GM18526 (cell line): ENCODE measurements around the gene ID3.

Experiments used
- POLR2A ChIP-seq: IDR thresholded peaks from 3 replicates; pipeline ENCODE4 v1.6.1; 2011; ENCODE audit not compliant: insufficient read length; ENCODE audit errors: extremely low read depth

Gene ID3

DNA sequence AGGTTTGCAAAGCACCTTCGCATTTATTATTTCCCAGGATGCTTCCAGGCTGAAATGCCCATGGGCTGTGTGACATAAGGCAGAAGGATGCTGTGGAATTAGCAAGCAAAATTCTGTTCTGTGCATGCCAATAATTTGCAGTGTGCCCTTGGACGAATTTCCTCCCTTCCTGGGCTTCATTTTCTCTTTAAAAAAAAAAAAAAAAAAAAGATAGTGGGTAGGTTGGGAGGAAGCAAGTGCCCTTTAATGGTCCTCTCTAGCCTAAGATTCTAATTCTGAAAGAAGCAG lies 2.5 kb upstream of the ID3 start:
- TF ChIP-seq POLR2A: no peak

DNA sequence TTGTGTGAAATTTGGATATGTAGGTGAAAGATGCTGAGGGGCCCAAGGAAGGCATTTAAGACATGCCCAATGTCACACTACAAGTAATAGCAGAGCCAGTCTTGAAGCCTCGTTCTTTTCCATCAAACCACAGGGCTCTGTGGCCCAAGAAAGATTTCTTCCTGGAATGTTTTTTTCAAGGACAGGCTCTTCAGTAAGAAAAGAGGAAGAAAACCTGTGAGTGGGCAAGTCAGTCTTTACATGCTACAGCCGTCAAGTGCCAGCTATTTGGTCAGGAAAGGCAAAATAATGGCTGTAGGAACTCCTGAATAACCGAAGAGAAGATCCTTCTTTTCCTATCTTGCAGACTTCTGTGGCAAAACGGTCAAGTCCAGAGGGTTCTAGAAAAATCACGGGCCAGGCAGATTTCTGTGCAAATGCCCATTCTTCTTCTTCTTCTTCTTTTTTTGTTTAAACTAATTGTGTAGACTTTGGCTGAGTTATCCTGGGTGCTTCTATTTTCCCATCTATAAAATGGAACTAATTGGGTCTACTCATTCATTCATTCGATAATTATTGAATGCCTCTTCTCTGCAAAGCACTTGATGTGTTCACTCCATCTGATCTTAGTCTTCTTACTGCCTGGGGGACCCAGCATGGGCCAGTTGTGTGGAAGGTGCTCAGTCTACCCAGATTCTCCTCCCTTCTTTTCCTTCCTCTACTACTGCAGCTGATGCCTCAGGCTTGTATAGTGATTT lies 1.9 kb upstream of the ID3 start:
- TF ChIP-seq POLR2A: no peak

GRCh38 chr1:23559985-23560741 lies 862 bp upstream of the ID3 start:
- no peak for TF ChIP-seq POLR2A

DNA sequence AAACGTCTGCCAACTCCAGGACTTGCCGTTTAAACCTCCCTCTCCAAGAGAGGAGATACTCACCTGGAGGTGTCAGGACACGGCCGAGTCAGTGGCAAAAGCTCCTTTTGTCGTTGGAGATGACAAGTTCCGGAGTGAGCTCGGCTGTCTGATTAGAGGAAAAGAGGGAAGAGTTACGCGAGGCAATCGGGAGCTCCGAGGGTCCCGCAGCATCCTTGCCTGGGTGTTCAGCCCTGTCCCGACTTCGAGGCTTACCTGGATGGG lies 497 bp downstream of the ID3 start:
- no peak for TF ChIP-seq POLR2A

GRCh38 chr1:23558140-23558871 lies 995 bp downstream of the ID3 start:
- peak; percentile 31 for TF ChIP-seq POLR2A

DNA sequence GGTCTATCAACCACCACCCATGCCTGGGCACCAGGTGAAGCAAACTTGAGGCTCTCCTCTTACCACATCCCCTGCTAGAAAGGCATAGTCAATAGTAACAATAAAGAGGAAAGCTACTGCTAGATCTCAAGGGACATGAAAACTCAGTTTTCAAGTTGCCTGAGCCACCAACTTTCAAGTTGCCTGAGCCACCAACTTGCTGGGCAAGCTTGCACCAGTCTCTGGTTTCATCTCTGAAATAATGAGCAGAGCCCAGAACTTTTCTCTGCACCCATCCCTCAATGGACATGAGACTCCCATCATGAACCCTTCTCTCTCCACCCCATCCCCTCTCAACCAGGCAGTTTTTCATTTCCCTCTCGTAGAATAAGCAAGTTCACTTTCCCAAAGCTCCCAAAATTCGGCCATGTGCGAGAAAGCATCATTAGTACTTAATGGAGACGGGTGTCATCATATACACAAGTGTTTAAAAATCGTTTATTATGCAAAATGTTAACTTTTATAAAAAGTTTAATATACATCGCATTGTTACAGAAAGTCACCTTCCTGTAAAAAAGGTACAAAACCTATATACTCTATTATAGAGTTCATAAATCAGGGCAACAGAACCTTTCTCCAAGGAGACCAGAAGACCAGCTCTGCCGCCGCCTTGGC lies 1.7 kb downstream of the ID3 start:
- no peak for TF ChIP-seq POLR2A

DNA sequence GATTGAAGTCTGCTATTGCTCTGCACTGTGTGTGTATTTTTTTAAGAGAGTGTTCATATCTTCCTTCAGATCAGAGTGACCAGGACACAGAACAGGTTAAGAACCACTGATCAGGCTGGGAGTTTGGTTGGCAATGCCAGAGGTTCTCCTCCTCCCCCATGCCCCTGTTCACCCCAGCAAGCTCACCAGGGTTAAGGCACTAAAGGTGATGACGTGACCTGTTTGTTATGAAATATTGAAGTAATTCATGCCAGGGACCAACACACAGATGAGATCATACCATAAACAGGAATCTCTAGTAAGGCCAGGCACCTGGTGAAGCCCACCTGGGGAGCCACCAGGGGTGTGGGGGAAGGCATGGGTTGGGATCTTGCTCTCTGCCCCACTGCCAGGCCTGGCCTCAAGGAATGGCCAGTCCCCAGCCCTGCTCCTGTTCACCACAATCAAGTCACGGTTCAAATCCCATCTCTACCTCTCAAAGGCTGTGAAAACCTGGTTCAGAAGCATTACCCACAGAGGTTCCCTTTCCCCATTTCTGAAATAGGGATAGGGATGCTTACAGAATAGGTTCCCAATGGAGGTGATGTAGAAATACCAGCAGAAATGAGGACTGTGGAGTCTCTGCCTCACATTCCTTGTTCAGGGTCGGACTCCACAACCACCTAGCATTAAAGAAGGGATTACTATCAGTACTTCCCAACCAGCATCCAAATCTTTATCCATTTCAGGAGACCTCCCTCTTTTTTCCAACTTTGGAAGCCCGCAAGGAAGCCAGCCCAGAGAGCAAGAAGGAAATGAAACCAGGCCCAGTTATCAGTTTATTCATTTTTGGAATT lies 2.4 kb downstream of the ID3 start:
- no peak for TF ChIP-seq POLR2A

DNA sequence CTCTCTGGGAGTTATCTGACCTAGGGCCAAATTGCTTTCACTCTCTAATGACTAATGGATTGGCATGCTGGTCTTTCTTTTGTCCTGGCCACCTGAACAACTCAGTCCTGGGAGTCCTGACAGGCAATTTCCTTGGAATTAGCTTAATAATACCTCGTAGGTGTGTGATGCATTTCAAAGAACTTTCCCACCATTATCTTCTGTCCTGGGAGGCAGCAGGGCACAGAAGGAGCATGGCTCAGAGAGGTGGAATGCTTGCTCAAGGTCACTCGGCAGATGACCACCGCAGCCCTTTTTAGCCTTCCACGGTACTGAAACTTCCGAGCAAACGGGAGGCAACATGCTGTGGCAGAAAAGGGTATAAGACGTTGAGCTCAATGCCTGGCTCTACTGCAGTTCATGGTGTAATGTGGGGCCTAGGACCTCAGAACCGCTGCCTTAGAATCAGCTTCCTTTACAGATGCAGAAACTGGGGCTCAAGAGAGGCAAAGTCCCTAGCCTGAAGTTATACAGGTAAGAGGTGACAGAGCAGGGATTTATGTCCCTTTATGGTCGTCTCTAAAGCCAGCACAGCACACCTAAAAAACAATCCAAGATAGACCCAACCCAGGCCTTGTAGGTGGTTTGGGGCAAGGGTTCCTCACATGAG lies 3.2 kb downstream of the ID3 start:
- TF ChIP-seq POLR2A: no peak

DNA sequence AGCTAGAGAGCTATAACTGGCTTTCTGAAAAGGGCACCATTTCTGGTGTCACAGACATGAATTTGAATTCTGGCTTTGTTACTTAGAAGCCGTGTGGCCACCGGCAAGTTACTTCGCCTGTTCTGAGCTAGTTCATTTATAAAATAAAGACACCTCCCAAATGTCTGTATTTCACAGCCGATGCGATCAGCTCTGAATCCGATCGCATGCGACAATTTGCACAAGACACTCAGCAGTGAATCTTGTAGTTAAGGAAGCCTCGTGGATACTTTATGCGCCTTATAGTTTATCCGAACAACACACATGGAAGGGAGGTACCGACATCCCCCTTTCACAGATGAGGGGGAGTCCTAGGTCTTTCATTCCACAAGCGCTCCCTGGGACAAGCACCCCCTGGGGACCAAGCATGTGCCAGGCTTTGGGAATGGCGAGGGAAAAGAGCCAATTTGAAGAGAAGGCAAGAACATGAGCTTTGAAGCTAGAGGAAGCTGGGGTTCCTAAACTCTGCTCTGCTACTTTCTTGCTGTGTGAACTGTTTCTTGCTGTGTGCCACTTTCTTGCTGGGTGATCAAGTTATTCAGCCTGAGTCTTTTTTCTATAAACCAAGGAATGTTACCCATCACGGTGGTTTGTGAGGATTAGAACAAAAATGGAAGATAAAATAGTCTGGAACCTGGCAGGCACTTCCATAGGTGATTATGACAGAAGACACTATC lies 3.9 kb downstream of the ID3 start:
- TF ChIP-seq POLR2A: no peak

GRCh38 chr1:23554481-23555269 lies 4.6 kb downstream of the ID3 start:
- TF ChIP-seq POLR2A: peak; percentile 69

DNA sequence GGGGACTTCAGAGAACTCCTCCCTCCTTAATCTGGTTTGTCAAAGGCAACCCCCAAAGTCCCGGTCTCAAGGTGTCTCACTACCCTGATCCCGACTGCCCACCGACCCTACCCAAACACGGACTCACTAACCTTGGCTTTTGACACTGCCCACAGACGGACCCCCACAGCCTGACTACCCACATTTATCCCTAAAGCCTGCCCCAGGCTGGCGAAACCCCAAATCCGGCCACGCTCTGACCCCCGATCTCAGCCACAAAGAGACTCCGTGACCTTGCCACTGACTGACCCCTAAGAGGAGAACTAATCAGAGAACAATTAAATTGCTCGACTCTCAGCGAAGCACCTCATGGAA lies 5.2 kb downstream of the ID3 start:
- no peak for TF ChIP-seq POLR2A

DNA sequence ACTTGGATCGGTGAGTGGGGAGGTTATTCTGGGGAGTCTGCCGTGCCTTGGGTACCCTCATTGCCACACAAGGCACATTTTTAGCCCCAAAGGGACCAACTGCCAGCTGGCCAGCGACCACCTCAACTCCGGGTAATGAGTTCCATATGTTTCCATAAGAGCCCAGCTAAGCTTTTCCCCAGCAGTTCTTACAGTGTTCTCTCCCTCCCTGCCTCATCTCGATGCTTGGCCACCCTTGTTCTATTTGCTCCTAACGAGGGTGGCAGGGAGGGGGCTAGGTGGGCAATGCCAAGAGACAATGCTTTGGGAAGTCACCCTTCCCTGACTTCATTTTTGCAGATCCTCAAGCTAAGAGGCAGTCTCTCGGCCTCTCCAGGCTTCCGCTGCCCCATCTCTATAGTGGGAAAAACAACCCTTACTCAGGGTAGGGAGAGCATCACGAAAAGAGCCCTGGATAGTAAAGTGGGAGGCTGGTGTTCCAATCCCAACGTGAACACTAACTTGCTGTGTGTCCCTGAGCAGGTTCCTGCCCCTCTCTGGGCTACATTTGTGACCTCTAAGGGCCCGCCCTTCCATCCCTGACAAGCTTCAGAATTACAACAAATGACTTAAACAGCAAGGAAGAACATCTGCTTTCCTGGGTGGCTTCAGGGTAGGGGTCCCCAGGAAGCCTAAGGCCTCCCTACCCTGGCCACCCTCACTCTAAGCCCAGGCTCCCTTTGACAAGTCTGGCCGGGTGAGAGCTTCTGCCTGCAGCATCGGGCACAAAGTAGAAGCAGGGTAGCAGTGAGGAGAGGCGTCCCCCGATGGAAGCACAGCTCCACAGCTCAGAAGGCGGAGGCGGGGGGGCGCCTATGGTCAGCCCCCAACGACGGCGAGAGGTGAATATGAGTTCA lies 5.8 kb downstream of the ID3 start:
- TF ChIP-seq POLR2A: no peak
